GM19328 (cell line): ENCODE measurements around the gene UBE2J2.
A peak's percentile ranks its signal among the peaks of the same experiment; 100 is the strongest.
"Not testable (repeated sequence)": the region's sequence is repeated elsewhere in the genome, so short reads cannot be mapped to it uniquely, and the experiment has no call there.

ENCODE experiments used
- ATAC-seq: cut with Tn5 transposase; IDR thresholded peaks from one replicate; pipeline ENCODE4 v1.9.1; 2021; ENCODE audit warnings: mild to moderate bottlenecking, moderate library complexity; ENCODE audit not compliant: unreplicated experiment

Gene UBE2J2

GRCh38 chr1:1273512-1274298 lies at the start of gene UBE2J2:
Gene UBE2J2, minus strand, starts transcription at chr1:1273854. Its CDS starts 5,862 bp downstream, at chr1:1267992.
- ATAC-seq: peak; percentile 72

GRCh38 chr1:1322952-1323351 lies 49.3 kb upstream of the UBE2J2 start:
- no peak for ATAC-seq

- no peak for ATAC-seq
Observed at GRCh38 chr1:1322418-1322817, 48.8 kb upstream of the UBE2J2 start.

- no peak for ATAC-seq
Observed at GRCh38 chr1:1321477-1321876, 47.8 kb upstream of the UBE2J2 start.

DNA sequence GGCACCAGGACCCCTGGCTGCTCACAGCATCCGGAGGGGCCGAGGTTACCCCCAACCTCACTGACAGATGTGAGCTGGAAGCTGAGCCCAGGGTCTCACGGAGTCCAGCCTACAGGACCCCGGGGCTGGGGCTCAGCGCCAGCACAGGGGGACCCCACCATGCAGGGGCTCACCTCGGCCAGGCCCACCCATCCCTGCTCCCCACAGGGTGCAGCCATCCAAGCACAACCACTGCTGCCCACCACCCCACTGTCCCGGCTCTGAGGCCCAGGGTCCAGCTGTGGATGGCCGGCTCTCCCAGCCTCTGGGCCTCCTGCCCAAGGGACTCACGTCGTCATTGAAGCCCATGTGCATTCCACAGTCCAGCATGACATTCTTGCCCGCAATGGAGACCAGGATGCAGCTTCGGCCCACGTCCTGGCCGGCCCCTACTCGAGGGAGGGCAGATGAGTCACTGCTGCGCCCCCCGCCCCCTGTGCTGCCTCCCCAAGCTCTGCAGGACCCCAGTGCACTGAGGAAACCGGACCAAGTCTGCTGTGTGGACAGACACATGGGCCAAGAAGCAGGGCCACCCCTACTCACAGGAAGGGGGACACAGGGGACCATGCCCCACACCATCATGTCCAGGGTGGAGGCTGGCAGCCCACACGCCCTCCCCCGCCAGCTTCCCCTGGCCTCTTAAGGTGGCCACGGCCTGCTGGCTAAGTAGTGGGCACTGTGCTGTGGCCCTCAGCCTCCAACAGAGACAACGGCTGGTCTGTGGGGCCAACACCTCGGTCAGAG lies 47.2 kb upstream of the UBE2J2 start:
- no peak for ATAC-seq

DNA sequence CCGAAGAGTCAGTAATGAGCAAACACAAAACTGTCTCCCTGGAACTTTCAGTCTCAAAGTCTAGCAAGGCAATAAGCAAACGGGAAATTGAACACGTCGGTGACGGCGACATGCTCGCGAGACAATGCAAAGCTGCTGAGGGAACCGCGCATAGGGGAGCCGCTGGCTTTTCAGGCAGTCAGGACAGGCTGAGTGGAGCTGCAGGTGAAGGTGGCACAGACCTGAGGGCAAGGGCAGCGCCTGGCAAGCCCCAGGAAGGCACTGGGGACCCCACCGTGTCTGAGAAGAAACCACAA lies 45.9 kb upstream of the UBE2J2 start:
- ATAC-seq: no peak

DNA sequence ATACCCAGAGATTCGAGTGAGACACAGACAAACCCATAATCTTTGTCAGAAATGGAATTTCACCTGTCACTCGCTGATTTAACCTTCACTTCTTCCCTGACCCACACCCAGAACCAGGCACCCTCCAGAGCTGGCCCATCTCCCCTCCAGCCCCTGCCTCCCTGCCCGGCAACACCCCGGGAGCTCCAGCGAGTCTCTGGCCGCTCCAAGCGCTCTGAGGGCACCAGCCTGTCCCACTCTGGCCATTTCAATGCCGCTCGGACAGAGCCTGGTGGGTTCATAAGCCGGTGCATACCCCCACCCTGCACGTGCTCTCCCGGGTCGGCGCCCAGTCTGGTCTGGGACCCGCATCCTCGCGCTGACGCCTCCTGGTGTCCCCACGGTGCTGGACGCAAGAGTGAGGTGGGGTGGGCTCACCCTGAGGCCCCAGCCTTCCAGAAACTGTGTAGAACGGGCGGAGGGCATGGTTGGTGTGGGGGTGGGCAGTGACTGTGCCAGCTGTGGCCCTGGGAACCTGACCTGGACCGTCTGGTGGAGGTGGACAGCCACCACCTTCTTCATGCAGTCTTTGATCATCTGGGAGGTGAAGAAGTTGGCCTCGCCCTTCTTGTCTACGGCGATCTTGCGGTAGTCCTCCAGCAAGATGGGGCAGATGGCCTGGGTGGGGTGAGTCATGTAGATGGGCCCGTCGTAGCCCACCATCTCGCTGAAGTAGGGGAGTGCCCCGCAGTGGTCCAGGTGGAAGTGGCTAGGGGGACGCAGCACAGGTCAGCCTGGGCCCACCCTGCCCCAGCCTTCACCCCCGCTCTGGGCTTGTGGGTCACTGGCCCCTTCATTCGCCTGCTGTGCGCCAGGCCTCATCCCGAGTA lies 45.4 kb upstream of the UBE2J2 start:
- ATAC-seq: no peak

DNA sequence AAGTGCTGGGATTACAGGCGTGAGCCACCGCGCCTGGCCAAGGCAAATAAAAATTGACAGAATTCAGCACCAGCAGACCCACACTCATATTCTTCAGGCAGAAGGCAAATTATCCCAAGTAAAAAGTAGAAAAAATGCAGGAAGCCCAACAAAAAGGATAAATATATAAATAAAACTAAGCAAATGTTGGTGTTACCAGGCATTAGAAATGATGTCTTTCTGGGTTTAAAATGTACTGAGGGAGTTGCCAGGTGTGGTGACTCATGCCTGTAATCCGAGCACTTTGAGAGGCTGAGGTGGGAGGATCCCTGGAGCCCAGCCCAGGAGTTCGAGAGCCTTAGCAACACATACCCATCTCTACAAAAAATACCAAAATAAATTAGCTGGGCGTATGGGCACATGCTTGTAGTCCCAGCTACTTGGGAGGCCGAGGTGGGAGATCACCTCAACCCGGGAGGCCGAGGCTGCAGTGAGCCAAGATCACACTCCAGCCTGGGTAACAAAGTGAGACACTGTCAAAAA lies 44.5 kb upstream of the UBE2J2 start:
- ATAC-seq: no peak

- ATAC-seq: no peak
Observed at GRCh38 chr1:1317420-1317819, 43.8 kb upstream of the UBE2J2 start.

GRCh38 chr1:1316199-1316598 lies 42.5 kb upstream of the UBE2J2 start:
- not testable (repeated sequence) for ATAC-seq

DNA sequence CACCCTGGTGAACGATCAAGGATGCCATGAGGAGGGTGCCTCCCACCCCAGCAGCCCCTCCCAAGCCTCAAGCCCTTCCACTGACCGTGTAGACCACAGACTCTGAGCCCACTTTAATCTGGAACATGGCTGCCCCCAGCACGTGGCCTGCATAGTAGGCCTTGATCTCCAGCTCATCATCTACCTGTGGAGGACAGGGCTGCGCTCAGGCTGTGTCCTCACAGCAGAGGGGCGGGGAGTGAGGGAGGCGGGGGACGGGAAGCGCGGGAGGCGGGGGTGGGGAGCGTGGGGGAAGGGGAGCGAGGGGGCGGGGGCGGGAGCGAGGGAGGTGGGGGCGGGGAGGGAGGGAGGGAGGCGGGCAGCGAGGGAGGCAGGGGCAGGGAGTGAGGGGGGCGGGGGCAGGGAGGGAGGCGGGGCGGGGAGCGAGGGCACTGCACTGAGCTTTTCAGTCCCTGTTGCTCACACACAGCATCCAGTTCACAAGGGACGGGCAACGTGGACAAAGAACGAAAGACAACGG lies 41.8 kb upstream of the UBE2J2 start:
- no peak for ATAC-seq

DNA sequence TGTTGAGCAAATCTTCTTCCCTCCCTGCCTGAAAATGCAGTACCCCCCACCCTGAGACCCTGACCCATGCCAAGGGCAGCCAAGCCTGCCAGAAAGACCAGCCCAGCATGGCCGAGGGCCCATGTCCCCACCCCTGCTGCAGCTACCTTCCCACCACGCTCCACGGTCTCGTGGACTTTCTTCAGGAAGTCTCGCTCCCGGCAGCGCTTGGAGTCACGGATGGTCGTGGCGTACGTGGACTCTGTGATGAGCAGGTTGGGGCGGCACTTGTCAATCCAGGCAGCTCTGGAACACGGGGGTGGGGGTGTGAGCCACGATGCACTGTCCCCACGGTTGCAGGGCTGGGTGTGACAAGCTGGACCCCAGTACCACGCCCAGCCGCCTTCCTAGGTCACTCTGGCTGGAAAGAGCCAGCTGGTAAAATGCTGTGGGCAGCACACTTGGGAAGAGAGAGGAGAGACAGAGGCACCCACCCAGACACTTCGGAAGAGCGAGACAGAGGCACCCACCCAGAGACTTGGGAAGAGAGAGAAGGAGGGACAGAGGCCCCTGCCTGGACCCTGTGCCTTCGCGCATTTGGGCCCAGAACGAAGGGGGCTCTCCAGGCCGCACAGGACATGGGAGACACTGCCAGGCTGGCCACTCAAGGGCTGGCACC lies 41.2 kb upstream of the UBE2J2 start:
- no peak for ATAC-seq

GRCh38 chr1:1314237-1314586 lies 40.6 kb upstream of the UBE2J2 start:
- no peak for ATAC-seq

GRCh38 chr1:1313500-1314236 lies 40.0 kb upstream of the UBE2J2 start:
- ATAC-seq: no peak

- no peak for ATAC-seq
Observed at GRCh38 chr1:1312450-1313314, 39.0 kb upstream of the UBE2J2 start.

DNA sequence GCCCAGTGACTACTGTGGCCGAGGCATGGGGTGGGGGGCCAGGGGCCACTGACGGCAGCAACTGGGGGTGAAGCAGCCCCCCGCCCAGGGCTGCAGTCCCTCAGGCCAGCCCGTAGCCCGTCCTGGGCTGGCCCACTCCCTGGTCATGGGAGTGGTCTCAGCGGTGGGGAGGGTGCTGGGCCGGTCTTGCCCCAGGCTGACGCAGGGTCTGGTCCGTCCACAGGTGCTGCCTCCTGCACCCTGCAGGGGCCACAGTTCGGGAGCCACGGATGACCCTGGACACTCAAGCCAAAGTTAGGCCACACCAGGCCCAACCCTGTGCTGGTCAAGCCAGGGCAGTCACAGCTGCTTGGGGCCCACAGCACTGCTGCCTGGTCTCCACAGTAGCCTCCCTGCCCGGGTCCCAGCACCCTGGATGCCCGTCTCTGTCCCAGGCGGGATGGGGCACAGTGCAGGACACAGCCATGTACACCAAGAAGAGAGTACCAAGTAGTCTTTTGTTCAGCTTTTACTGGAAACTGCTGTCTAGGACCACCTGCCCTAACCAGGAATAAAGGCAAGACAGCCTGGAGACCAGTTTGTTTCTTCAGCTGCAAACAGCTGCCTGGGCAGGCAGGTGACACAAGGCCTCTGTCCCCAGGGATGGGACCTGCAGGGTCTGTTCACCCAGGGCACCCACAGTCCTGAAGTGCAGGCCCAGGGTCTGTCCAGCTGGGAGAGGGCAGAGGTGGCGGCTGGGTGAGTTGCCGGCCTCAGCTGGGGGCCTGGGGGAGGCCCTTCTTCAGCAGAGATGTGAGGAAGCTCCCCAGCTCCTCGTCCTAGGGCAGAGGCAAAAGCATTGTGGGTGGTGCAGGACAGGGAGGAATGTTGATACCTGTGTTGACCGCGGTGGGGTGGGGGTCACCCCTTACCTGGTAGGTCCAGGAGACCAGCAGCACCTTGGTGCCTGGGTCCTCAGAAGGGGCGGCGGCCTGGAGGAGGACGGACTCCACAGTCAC lies 37.8 kb upstream of the UBE2J2 start:
- no peak for ATAC-seq

DNA sequence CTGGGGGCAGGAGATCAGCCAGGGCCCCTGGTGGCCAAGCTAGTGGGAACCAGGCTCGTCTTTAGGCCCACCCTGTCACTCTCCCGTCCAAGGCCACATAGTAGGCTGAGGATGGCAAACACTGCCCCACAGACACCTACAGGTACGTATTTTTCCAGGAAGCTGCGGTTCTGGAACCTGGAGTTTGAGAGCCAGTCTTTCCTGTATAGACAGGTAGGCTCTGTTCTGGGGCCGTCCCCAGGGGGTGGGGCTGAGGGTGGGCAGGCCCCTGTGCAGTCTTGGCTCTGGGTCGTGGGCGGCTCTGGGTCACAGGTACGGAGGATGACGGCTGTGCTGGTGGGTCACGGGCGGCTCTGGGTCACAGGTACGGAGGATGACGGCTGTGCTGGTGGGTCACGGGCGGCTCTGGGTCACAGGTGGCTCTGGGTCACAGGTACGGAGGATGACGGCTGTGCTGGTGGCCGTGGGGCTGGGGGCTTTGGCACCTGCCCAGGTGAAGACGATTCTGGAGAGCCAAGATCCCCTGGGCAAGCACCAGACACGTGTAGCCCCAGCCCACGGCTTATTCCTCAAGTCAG lies 36.9 kb upstream of the UBE2J2 start:
- no peak for ATAC-seq

DNA sequence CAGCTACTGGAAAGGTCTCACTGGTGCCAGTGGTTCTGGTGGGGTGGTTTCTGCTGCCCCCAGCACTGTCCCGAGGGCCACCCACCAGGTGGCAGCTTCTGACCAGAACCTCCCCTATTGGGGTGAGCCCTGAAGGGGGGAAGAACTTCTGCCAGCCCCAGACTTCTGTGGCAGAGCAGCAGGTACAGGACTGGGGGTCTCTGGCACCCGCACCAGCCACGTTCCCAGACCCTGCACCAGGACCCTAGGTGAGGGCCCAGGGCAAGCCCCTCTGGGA lies 36.4 kb upstream of the UBE2J2 start:
- ATAC-seq: no peak
